ENCODE measurements around the gene ISL2.
A peak's percentile ranks its signal among the peaks of the same experiment; 100 is the strongest.

DNA sequence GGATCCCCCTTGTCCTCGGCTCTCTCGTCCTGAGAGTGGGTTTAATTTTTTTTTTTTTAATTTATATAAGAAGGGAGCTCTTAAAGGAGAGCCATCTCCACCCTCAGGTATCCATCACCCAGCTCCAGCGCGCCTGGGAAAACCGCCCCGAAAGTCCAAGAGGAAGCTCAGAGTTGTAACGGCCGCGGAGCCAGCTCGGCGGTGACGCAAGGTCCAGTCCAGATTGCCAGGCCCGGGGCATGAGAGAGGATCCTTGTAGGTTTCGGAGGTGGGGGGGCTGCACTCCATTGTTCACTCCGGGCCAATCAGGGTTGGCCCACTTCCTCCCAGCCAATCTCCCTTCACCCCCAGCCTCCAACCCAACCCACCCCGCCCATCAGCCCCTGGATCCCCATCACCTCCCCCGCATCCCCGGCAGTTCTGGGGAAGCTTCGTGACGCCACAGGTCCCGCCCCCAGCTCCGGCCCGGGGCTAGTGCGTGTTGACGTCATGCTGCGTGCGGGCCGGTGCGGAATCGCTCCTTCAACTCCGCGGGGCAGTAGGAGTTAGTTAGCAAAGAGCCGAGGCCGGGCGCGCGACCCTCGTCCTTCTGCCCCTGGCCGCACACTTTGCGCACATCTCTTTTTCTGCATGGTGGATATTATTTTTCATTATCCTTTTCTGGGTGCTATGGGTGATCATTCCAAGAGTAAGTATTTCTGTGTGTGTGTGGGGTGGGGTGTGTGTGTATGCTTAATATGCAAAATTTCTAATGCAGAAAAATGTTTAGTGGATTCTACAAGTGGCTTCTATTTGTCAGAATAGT, at the start of gene ISL2:
- TF ChIP-seq EP300 (IDR thresholded peaks at IDR 0.05) = 0 out of 5 replicates have a peak, but pooled peaks of 1 of the 2 experiments have one; percentile 9
- TF ChIP-seq, protein P1, sequence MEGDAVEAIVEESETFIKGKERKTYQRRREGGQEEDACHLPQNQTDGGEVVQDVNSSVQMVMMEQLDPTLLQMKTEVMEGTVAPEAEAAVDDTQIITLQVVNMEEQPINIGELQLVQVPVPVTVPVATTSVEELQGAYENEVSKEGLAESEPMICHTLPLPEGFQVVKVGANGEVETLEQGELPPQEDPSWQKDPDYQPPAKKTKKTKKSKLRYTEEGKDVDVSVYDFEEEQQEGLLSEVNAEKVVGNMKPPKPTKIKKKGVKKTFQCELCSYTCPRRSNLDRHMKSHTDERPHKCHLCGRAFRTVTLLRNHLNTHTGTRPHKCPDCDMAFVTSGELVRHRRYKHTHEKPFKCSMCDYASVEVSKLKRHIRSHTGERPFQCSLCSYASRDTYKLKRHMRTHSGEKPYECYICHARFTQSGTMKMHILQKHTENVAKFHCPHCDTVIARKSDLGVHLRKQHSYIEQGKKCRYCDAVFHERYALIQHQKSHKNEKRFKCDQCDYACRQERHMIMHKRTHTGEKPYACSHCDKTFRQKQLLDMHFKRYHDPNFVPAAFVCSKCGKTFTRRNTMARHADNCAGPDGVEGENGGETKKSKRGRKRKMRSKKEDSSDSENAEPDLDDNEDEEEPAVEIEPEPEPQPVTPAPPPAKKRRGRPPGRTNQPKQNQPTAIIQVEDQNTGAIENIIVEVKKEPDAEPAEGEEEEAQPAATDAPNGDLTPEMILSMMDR (IDR thresholded peaks at IDR 0.05) = no peak
- TF ChIP-seq, protein P2, sequence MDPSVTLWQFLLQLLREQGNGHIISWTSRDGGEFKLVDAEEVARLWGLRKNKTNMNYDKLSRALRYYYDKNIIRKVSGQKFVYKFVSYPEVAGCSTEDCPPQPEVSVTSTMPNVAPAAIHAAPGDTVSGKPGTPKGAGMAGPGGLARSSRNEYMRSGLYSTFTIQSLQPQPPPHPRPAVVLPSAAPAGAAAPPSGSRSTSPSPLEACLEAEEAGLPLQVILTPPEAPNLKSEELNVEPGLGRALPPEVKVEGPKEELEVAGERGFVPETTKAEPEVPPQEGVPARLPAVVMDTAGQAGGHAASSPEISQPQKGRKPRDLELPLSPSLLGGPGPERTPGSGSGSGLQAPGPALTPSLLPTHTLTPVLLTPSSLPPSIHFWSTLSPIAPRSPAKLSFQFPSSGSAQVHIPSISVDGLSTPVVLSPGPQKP (IDR thresholded peaks at IDR 0.05; ENCODE audit: low read depth, low read length) = no peak
- no peak for TF ChIP-seq KDM1A (IDR thresholded peaks at IDR 0.05; ENCODE audit: low read depth)
- TF ChIP-seq, protein P3, sequence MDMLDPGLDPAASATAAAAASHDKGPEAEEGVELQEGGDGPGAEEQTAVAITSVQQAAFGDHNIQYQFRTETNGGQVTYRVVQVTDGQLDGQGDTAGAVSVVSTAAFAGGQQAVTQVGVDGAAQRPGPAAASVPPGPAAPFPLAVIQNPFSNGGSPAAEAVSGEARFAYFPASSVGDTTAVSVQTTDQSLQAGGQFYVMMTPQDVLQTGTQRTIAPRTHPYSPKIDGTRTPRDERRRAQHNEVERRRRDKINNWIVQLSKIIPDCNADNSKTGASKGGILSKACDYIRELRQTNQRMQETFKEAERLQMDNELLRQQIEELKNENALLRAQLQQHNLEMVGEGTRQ (IDR thresholded peaks at IDR 0.05) = no peak
- peak; percentile 95 for TF ChIP-seq POLR2A (IDR thresholded peaks at IDR 0.05; ENCODE audit: low read length)
- TF ChIP-seq MYC (IDR thresholded peaks at IDR 0.05; ENCODE audit: borderline replicate concordance, low read length) = no peak
- peak in 1 of 2 experiments; percentile 8; a peak in 2 of 5 replicates for TF ChIP-seq RAD21 (conservative IDR thresholded peaks at IDR 0.05 in 1 of 2, IDR thresholded peaks at IDR 0.05 in 1 of 2)
- TF ChIP-seq HDAC2 (IDR thresholded peaks at IDR 0.05) = no peak
- no peak for TF ChIP-seq RCOR1 (IDR thresholded peaks at IDR 0.05; ENCODE audit: low read depth, low read length)
- TF ChIP-seq CHD2 (IDR thresholded peaks at IDR 0.05; ENCODE audit: low read length, partially characterized antibody) = no peak
- TF ChIP-seq JUNB (IDR thresholded peaks at IDR 0.05) = no peak
- TF ChIP-seq MAFK (IDR thresholded peaks at IDR 0.05; ENCODE audit: partially characterized antibody) = peak; percentile 69
- peak; percentile 46; the same call in 1 of the 2 replicates for TF ChIP-seq PHF8 (IDR thresholded peaks at IDR 0.05; ENCODE audit: borderline replicate concordance, low read depth)
